ENCODE measurements around the gene RUSF1. TPM values are rescaled to one million over a fixed set of nuclear protein-coding genes. Genes with fewer than 3 reads are reported as not detected.

The RUSF1 gene
- total and polyA plus RNA-seq, 10 of the 15 experiments (the other 5 are each of a cell fraction or from before 2014, with no cell fraction given) = 0.20 to 46.3 (median 29.7) TPM

DNA sequence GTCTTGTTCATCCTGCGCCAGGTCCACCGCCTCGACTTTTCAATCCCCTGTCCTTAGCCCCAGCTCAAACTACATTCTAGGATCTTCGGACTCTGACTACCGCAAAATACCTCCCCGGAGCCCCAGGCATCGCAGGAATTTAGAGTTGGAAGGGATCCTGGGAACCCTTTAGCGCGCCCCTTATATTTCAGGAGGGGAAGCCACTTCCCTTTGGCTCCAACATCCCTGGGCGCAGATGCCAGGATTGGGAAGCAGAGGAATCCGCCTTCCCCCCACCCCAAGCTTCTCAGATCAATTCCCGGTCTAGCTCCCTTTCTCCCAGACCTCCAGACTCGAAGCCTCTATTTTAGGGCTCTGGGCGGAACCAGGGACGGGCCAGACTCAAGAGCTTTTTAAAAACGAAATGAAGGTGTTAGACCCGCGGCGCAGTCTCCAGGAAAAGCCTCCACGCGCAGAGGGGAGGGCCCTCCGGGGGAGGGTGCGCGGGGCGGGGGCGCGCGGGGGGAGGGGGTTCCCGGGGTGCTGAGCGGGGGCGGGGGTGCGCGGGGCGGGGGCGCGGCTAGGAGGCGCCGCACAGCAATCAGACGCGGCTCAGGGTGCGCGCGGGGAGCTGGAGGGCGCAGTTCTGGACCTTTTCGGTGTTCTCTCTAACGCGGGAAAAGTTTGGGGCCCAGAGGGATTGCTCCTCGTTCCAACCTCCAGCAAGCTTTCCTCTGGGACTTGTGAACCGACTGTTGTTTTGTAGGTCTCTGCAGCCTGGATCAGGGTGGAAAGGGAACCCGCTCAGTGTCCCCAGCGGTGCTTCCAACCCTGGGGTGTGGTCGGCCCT lies 21.1 kb upstream of the RUSF1 start:
- no peak for DNase-seq (ENCODE audit: low read depth, low spot score)
- no peak for FAIRE-seq
- Histone ChIP-seq H2AFZ (ENCODE audit: control insufficient read depth, low read depth, low read length) (no peak overlapping the region), H3K36me3 (ENCODE audit: control insufficient read depth in 2 of 2, insufficient read depth in 2 of 2, low read length in 1 of 2) (no peaks in the 10 kb centered on the region), H3K27ac (ENCODE audit: control insufficient read depth, insufficient read depth) (no peak overlapping the region), H3K9ac (ENCODE audit: control insufficient read depth, insufficient read depth, low read length) (no peak overlapping the region), H3K4me3 (no peak overlapping the region), H3K4me2 (ENCODE audit: control insufficient read depth, insufficient read depth) (no peak overlapping the region), H3K4me1 (ENCODE audit: control insufficient read depth, insufficient read depth, low read length) (no peaks in the 10 kb centered on the region), H3K27me3 (replicated peaks in 1 of 2; ENCODE audit: control insufficient read depth in 2 of 2, insufficient read depth in 2 of 2, low read length in 1 of 2) (no peaks in the 10 kb centered on the region), H3K79me2 (ENCODE audit: control insufficient read depth, insufficient read depth, low read length) (no peaks in the 10 kb centered on the region), H4K20me1 (ENCODE audit: control insufficient read depth, insufficient read depth) (no peaks in the 10 kb centered on the region), H3K9me3 (replicated peaks; ENCODE audit: control insufficient read depth, insufficient read depth, low read length) (no peaks in the 10 kb centered on the region; the same call in 2 of the 3 replicates)
- ChIA-PET SMC1A (ENCODE audit: uncharacterized antibody, unreplicated experiment) (no interaction called here), RAD21 (ENCODE audit: unreplicated experiment) (no interaction called here), CTCF (no interaction called here), POLR2A (no interaction called here)
- BruUV-seq (replicated peaks) = no TSS peak
- no peak for TF ChIP-seq RCOR1 (conservative IDR thresholded peaks at IDR 0.05; ENCODE audit: low read depth, low read length)
- TF ChIP-seq, protein P1, sequence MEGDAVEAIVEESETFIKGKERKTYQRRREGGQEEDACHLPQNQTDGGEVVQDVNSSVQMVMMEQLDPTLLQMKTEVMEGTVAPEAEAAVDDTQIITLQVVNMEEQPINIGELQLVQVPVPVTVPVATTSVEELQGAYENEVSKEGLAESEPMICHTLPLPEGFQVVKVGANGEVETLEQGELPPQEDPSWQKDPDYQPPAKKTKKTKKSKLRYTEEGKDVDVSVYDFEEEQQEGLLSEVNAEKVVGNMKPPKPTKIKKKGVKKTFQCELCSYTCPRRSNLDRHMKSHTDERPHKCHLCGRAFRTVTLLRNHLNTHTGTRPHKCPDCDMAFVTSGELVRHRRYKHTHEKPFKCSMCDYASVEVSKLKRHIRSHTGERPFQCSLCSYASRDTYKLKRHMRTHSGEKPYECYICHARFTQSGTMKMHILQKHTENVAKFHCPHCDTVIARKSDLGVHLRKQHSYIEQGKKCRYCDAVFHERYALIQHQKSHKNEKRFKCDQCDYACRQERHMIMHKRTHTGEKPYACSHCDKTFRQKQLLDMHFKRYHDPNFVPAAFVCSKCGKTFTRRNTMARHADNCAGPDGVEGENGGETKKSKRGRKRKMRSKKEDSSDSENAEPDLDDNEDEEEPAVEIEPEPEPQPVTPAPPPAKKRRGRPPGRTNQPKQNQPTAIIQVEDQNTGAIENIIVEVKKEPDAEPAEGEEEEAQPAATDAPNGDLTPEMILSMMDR (IDR thresholded peaks at IDR 0.05 in 2 of 3, conservative IDR thresholded peaks at IDR 0.05 in 1 of 3; ENCODE audit: control insufficient read depth in 2 of 3, extremely low read depth in 1 of 3, insufficient read depth in 1 of 3, low read depth in 3 of 3, low read length in 3 of 3) = no peak
- TF ChIP-seq IRF4 (IDR thresholded peaks at IDR 0.05; ENCODE audit: low read depth, low read length) = no peak
- 27% methylated on average over 51 of the region's 52 CpGs for WGBS (ENCODE audit: insufficient coverage, insufficient replicate concordance, low lambda C conversion rate, missing lambda C conversion rate)
- ATAC-seq = no peak
- intact Hi-C loops (cut with micrococcal nuclease; ENCODE audit: unreplicated experiment) = no loop called here
- in situ Hi-C loops (cut with MboI) = no loop called here

DNA sequence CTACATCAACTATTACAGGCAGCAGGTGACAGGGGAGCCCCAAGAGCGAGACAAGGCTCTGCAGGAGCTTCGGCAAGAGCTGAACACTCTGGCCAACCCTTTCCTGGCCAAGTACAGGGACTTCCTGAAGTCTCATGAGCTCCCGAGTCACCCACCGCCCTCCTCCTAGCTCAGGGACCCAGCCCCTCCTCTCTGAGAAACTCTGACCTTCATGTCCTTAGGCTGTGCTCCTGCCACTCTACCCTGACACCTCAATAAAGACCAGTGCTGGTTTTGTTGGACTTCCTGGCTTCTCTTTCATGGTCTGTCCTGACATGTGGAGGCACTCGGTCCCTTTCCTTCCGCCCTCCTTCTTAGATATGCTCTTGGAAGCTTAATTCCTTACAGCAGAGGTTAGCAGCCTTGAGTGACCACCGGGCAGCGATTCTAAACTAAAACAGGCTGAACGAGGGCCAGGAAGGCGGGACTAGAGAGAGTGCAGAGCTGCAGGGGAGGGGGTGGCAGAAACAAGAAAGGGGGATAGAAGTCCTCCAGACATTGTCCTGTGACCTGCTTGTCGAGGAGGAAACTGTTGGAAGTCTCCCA lies 20.4 kb upstream of the RUSF1 start:
- 18% methylated on average over 11 of the region's 11 CpGs for WGBS (ENCODE audit: insufficient coverage, insufficient replicate concordance, low lambda C conversion rate, missing lambda C conversion rate)
- no peak for ATAC-seq
- ChIA-PET SMC1A (ENCODE audit: uncharacterized antibody, unreplicated experiment) (no interaction called here), CTCF (no interaction called here), RAD21 (ENCODE audit: unreplicated experiment) (no interaction called here), POLR2A (no interaction called here)
- H3K79me2 ChIP-seq (ENCODE audit: control insufficient read depth, insufficient read depth, low read length) = no peaks in the 10 kb centered on the region
- no TSS peak for BruUV-seq (replicated peaks)
- no peak for FAIRE-seq
- no peak overlapping the region for H3K9ac ChIP-seq (ENCODE audit: control insufficient read depth, insufficient read depth, low read length)
- DNase-seq (ENCODE audit: low read depth, low spot score) = no peak
- intact Hi-C loops (cut with micrococcal nuclease; ENCODE audit: unreplicated experiment) (no loop called here), in situ Hi-C loops (cut with MboI) (no loop called here)
- no peak overlapping the region for H3K4me3 ChIP-seq
- no peaks in the 10 kb centered on the region for H4K20me1 ChIP-seq (ENCODE audit: control insufficient read depth, insufficient read depth)
- H3K4me2 ChIP-seq (ENCODE audit: control insufficient read depth, insufficient read depth) = no peak overlapping the region
- H3K4me1 ChIP-seq (ENCODE audit: control insufficient read depth, insufficient read depth, low read length) = no peaks in the 10 kb centered on the region
- no peak overlapping the region for H2AFZ ChIP-seq (ENCODE audit: control insufficient read depth, low read depth, low read length)
- H3K27me3 ChIP-seq (replicated peaks in 1 of 2; ENCODE audit: control insufficient read depth in 2 of 2, insufficient read depth in 2 of 2, low read length in 1 of 2) = no peaks in the 10 kb centered on the region
- H3K36me3 ChIP-seq (ENCODE audit: control insufficient read depth in 2 of 2, insufficient read depth in 2 of 2, low read length in 1 of 2) = no peaks in the 10 kb centered on the region
- H3K27ac ChIP-seq (ENCODE audit: control insufficient read depth, insufficient read depth) = no peak overlapping the region
- H3K9me3 ChIP-seq (replicated peaks; ENCODE audit: control insufficient read depth, insufficient read depth, low read length) = no peaks in the 10 kb centered on the region; the same call in 2 of the 3 replicates
- TF ChIP-seq, protein P2, sequence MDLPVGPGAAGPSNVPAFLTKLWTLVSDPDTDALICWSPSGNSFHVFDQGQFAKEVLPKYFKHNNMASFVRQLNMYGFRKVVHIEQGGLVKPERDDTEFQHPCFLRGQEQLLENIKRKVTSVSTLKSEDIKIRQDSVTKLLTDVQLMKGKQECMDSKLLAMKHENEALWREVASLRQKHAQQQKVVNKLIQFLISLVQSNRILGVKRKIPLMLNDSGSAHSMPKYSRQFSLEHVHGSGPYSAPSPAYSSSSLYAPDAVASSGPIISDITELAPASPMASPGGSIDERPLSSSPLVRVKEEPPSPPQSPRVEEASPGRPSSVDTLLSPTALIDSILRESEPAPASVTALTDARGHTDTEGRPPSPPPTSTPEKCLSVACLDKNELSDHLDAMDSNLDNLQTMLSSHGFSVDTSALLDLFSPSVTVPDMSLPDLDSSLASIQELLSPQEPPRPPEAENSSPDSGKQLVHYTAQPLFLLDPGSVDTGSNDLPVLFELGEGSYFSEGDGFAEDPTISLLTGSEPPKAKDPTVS (IDR thresholded peaks at IDR 0.05; ENCODE audit: low read depth, low read length) = no peak
- TF ChIP-seq, protein P3, sequence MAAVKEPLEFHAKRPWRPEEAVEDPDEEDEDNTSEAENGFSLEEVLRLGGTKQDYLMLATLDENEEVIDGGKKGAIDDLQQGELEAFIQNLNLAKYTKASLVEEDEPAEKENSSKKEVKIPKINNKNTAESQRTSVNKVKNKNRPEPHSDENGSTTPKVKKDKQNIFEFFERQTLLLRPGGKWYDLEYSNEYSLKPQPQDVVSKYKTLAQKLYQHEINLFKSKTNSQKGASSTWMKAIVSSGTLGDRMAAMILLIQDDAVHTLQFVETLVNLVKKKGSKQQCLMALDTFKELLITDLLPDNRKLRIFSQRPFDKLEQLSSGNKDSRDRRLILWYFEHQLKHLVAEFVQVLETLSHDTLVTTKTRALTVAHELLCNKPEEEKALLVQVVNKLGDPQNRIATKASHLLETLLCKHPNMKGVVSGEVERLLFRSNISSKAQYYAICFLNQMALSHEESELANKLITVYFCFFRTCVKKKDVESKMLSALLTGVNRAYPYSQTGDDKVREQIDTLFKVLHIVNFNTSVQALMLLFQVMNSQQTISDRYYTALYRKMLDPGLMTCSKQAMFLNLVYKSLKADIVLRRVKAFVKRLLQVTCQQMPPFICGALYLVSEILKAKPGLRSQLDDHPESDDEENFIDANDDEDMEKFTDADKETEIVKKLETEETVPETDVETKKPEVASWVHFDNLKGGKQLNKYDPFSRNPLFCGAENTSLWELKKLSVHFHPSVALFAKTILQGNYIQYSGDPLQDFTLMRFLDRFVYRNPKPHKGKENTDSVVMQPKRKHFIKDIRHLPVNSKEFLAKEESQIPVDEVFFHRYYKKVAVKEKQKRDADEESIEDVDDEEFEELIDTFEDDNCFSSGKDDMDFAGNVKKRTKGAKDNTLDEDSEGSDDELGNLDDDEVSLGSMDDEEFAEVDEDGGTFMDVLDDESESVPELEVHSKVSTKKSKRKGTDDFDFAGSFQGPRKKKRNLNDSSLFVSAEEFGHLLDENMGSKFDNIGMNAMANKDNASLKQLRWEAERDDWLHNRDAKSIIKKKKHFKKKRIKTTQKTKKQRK (IDR thresholded peaks at IDR 0.05; ENCODE audit: low read depth, low read length) = no peak
- no peak for TF ChIP-seq SMC3 (IDR thresholded peaks at IDR 0.05; ENCODE audit: borderline replicate concordance, low read length)

All from GM12878 (cell line).